ENCODE results near the gene ZNF282.

ZNF282 gene

GRCh38 chr7:149180722-149181449 is 14.5 kb upstream of the ZNF282 start:
- Mint-ChIP-seq H3K4me1 (no peaks in the 10 kb centered on the region), H3K9me3 (no peaks in the 10 kb centered on the region), H3K27ac (no peak overlapping the region), H3K27me3 (no peaks in the 10 kb centered on the region), H3K4me3 (no peak overlapping the region)
- DNase-seq (no peak), ATAC-seq (no peak)

DNA sequence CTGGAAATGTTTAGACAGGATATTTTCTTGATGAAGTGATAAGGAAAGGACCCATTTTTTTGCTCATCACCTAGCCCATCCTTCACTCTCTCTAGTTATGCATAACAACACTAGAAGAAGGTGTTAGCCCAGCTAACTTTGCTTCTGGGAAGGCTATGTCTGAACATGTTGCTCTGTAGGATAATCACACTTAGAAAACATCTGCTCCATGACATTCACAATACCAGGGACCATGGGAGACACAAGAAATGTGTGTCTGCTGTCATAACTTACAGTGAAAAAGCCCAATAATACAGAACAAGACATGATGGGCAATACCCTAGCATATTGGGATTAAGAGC is 13.9 kb upstream of the ZNF282 start:
- no peak for ATAC-seq
- Mint-ChIP-seq H3K27ac (no peak overlapping the region), H3K4me1 (no peaks in the 10 kb centered on the region), H3K9me3 (no peaks in the 10 kb centered on the region), H3K4me3 (no peak overlapping the region), H3K27me3 (no peaks in the 10 kb centered on the region)
- no peak for DNase-seq

- H3K27ac Mint-ChIP-seq: no peak overlapping the region
- H3K4me3 Mint-ChIP-seq: no peak overlapping the region
- no peaks in the 10 kb centered on the region for H3K9me3 Mint-ChIP-seq
- H3K27me3 Mint-ChIP-seq: no peaks in the 10 kb centered on the region
- DNase-seq (no peak), ATAC-seq (no peak)
- no peaks in the 10 kb centered on the region for H3K4me1 Mint-ChIP-seq
Measured at GRCh38 chr7:149184274-149184673, 11.1 kb upstream of the ZNF282 start.

DNA sequence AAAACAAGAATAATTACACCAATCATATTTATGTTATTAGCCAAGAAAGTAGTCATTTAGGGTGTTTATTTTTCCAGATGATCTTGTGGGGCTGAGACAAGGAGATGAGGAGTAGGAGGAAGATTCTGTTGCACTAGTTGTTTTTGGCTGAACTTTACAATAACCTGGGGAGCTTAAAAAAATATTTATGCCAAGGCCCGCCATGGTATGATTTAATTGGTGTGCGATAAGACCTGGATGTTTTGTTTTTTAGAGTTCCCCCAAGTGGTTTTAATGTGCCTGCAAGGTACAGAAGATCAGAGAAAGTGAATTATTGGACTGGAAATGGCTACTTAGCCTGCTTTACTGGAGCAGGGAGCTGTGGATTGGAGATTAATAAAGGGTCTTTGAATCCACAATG is 7.1 kb upstream of the ZNF282 start:
- no peak overlapping the region for H3K27ac Mint-ChIP-seq
- ATAC-seq: no peak

DNA sequence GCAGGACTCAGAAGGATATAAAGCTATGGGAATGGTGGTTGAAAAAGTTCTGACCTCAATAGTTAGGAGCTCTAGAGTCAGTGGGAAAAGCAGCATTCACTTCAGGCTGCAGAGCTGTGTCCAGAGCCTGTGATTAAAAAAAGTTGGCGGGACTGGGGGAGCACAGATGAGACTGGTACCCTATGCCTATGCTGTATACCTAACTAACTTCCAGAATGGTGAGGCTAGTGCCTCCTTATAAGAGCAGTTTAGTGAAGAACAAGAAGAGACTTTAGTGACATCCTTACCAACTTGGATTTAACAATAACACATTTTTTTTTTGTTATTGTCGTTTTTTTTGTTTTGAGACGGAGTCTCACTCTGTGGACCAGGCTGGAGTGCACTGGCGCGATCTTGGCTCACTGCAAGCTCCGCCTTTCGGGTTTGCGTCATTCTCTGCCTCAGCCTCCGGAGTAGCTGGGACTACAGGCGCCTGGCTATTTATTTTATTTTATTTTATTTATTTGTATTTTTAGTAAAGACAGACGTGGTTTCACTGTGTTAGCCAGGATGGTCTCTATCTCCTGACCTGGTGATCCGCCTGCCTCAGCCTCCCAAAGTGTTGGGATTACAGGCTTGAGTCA is 6.6 kb upstream of the ZNF282 start:
- Mint-ChIP-seq H3K27ac (no peak overlapping the region), H3K4me1 (peaks cover 21% of the 10 kb centered on the region), H3K9me3 (no peaks in the 10 kb centered on the region), H3K4me3 (no peak overlapping the region), H3K27me3 (no peaks in the 10 kb centered on the region)
- ATAC-seq (no peak), DNase-seq (no peak)

More for the DNA sequence above, 7.1 kb upstream of the ZNF282 start:
- Mint-ChIP-seq H3K4me1 (peaks cover 21% of the 10 kb centered on the region), H3K9me3 (no peaks in the 10 kb centered on the region), H3K27me3 (no peaks in the 10 kb centered on the region), H3K4me3 (no peak overlapping the region)
- no peak for DNase-seq

- peak overlapping the region in 1 of 2 donors; percentile 78 for H3K27ac Mint-ChIP-seq
- peaks cover 37% of the 10 kb centered on the region for H3K4me1 Mint-ChIP-seq
- DNase-seq (no peak), ATAC-seq (no peak)
- H3K4me3 Mint-ChIP-seq: peak overlapping the region; percentile 63 to 79
- H3K27me3 Mint-ChIP-seq: no peaks in the 10 kb centered on the region
- no peaks in the 10 kb centered on the region for H3K9me3 Mint-ChIP-seq
Measured at GRCh38 chr7:149191851-149192250, 3.5 kb upstream of the ZNF282 start.

GRCh38 chr7:149194799-149195179 is 557 bp upstream of the ZNF282 start:
- no peak for ATAC-seq
- Mint-ChIP-seq H3K9me3 (no peaks in the 10 kb centered on the region), H3K27ac (peak overlapping the region in 1 of 2 donors; percentile 59), H3K4me1 (peaks cover 67% of the 10 kb centered on the region), H3K27me3 (no peaks in the 10 kb centered on the region), H3K4me3 (peak overlapping the region; percentile 84 to 90)
- no peak for DNase-seq

DNA sequence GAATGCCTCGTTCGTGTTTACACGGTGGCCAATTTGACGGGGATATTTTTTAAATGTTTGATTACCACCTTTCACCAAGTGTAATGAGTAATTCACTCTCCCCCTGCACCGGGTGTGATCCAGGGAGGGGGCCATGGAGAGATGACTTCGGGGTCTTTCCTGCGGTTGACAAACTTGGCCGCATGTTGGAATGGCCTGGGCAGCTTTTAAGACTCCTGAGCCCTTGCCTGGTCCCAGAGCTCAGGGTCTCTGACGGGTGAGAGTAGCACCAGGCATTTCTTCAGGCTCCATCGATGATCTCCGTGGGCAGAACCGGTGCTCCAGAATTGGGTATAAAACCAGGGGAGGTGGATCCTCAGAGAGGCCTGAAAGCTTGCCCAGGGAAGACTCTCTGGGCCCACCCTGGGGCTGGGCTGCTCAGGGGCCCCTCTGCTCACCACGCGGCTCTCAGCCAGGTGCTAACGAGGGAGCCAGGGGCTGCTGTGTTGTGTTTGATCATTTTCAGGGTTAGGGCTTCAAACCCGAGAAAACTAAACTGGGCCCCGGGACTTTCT is 882 bp downstream of the ZNF282 start:
- Mint-ChIP-seq H3K9me3 (no peaks in the 10 kb centered on the region), H3K27me3 (no peaks in the 10 kb centered on the region), H3K27ac (peak overlapping the region; percentile 93 to 95), H3K4me1 (peaks cover 67% of the 10 kb centered on the region), H3K4me3 (peak overlapping the region; percentile 93 to 94)
- peak; percentile 21 for ATAC-seq
- peak; percentile 15 to 38 for DNase-seq

- no peaks in the 10 kb centered on the region for H3K9me3 Mint-ChIP-seq
- ATAC-seq (peak; percentile 17), DNase-seq (no peak)
Measured at GRCh38 chr7:149196705-149197171, 1.4 kb downstream of the ZNF282 start.

DNA sequence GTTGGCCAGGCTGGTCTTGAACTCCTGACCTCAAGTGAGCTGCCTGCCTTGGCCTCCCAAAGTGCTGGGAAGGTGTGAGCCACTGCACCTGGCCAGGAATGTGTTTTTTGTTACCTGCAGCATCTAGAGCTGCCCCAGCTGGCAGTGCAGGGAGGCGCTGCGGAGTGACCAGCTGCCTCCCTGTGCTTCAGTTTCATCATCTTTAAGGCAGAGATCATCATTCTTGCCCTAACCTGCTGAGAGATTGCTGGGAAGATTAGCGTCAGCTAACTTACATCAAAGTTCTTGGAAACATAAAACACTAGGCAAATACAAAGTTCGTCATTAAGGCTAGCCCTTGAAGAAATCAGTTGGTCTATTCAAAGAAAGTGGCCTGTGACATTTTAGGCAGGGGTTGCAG is 2.3 kb downstream of the ZNF282 start:
- DNase-seq: no peak
- H3K4me3 Mint-ChIP-seq: peak overlapping the region; percentile 93 to 94
- no peaks in the 10 kb centered on the region for H3K27me3 Mint-ChIP-seq
- H3K4me1 Mint-ChIP-seq: peaks cover 59% of the 10 kb centered on the region
- no peak for ATAC-seq
- no peaks in the 10 kb centered on the region for H3K9me3 Mint-ChIP-seq
- H3K27ac Mint-ChIP-seq: no peak overlapping the region

More at GRCh38 chr7:149196705-149197171, 1.4 kb downstream of the ZNF282 start:
- peak overlapping the region; percentile 93 to 94 for H3K4me3 Mint-ChIP-seq
- no peaks in the 10 kb centered on the region for H3K27me3 Mint-ChIP-seq
- peak overlapping the region; percentile 93 to 95 for H3K27ac Mint-ChIP-seq
- peaks cover 63% of the 10 kb centered on the region for H3K4me1 Mint-ChIP-seq

DNA sequence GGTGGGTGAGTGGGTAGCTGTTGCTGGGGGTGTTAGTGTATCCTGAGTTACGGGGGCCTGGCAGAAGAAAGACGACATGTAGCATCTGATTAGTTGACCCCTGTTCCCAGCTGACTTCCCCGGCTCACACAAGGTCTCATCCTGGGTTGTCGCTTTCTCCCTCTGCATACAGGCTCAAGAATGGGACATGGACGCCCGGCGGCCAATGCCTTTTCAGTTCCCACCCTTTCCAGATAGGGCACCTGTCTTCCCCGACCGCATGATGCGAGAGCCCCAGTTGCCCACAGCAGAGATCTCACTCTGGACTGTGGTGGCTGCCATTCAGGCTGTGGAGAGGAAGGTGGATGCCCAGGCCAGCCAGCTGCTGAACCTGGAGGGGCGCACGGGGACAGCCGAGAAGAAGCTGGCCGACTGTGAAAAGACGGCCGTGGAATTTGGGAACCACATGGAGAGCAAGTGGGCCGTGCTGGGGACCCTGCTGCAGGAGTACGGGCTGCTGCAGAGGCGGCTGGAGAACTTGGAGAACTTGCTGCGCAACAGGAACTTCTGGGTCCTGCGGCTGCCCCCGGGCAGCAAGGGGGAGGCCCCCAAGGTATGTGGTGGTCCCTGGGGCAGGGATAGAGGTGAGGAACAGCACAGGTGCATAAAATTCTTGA is 2.9 kb downstream of the ZNF282 start:
- Mint-ChIP-seq H3K9me3 (no peaks in the 10 kb centered on the region), H3K4me3 (peak overlapping the region in 1 of 2 donors; percentile 93), H3K27ac (no peak overlapping the region), H3K4me1 (peaks cover 59% of the 10 kb centered on the region), H3K27me3 (no peaks in the 10 kb centered on the region)
- ATAC-seq: no peak
- DNase-seq: no peak

DNA sequence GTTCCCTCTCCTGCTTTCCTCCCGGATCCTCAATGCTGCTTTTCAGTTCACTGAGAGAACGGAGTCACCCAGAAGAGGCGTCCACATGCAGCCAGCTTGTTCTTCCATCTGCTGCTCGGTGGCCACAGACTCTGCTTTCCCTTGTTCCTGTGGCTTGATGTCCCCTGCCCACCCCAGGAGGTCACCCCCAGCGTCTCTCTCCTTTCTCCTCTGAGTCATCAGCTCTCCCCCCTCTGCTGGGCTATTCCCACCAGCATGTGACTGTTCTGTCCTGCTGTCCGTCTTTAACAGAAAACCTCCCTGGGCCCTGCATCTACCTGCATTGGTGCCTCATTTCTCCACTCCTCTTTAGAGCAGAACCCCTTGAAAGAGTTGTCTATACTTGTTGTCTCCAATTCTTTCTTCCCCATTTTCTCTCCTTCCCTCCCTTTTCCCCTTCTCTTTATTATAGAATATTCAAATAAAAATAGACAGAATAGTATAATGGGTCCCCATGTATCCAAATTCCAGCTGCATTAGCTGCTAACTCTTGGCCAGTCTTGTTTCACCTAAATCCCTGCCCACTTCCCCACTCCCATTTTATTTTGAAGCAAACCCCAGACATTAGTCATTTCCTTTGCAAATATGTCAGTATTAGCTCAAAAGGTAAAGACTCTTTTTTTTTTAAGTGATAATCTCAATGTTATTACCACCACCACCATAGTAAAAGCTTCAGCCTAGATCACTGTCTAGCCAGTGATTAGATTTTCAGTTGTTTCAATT is 4.1 kb downstream of the ZNF282 start:
- no peak for DNase-seq
- Mint-ChIP-seq H3K4me3 (no peak overlapping the region), H3K9me3 (no peaks in the 10 kb centered on the region), H3K4me1 (peaks cover 59% of the 10 kb centered on the region), H3K27ac (peak overlapping the region; percentile 68 to 72), H3K27me3 (no peaks in the 10 kb centered on the region)
- no peak for ATAC-seq

GRCh38 chr7:149202831-149203231 is 7.5 kb downstream of the ZNF282 start:
- no peak overlapping the region for H3K4me3 Mint-ChIP-seq
- peak overlapping the region in 1 of 2 donors; percentile 45 for H3K27ac Mint-ChIP-seq
- no peaks in the 10 kb centered on the region for H3K27me3 Mint-ChIP-seq
- DNase-seq: no peak
- no peaks in the 10 kb centered on the region for H3K9me3 Mint-ChIP-seq
- ATAC-seq: no peak
- peaks cover 33% of the 10 kb centered on the region for H3K4me1 Mint-ChIP-seq

GRCh38 chr7:149205690-149206381 is 10.5 kb downstream of the ZNF282 start:
- no peaks in the 10 kb centered on the region for H3K9me3 Mint-ChIP-seq
- H3K27me3 Mint-ChIP-seq: no peaks in the 10 kb centered on the region
- H3K4me1 Mint-ChIP-seq: peaks cover 10% of the 10 kb centered on the region
- ATAC-seq (no peak), DNase-seq (no peak)
- H3K4me3 Mint-ChIP-seq: no peak overlapping the region
- H3K27ac Mint-ChIP-seq: no peak overlapping the region

Data from stimulated activated naive CD8-positive, alpha-beta T cell treated with anti-CD3 and anti-CD28 coated beads, Interleukin-15, amount 100 ng/mL, for 72 hours (primary cell).